ENCODE measurements around the gene ADCY9.

DNA sequence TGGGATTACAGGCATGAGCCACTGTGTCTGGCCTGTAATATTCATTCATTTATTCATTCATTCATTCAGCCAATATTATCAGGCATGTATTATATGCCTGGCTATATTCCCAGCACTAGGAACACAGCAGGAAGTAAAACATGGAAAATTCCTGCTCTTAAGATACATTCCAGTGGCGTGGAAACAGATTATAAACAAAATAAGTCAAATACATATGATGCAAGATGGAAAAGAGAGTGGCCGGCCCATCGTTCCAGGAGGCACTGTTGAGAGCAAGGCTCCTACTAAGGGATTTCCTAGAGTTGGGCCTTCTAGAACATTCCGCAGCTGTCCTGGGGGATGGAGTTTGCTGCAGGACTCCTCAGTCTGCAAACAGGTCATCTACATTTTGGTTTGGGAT lies 17.7 kb downstream of the ADCY9 start:
- TF ChIP-seq, protein P1, sequence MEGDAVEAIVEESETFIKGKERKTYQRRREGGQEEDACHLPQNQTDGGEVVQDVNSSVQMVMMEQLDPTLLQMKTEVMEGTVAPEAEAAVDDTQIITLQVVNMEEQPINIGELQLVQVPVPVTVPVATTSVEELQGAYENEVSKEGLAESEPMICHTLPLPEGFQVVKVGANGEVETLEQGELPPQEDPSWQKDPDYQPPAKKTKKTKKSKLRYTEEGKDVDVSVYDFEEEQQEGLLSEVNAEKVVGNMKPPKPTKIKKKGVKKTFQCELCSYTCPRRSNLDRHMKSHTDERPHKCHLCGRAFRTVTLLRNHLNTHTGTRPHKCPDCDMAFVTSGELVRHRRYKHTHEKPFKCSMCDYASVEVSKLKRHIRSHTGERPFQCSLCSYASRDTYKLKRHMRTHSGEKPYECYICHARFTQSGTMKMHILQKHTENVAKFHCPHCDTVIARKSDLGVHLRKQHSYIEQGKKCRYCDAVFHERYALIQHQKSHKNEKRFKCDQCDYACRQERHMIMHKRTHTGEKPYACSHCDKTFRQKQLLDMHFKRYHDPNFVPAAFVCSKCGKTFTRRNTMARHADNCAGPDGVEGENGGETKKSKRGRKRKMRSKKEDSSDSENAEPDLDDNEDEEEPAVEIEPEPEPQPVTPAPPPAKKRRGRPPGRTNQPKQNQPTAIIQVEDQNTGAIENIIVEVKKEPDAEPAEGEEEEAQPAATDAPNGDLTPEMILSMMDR (IDR thresholded peaks at IDR 0.05 in 2 of 3, conservative IDR thresholded peaks at IDR 0.05 in 1 of 3; ENCODE audit: borderline replicate concordance in 1 of 3, insufficient read depth in 1 of 3, low read depth in 2 of 3, low read length in 2 of 3): no peak
- no peak for TF ChIP-seq EZH2 (IDR thresholded peaks at IDR 0.05)
- no peak for TF ChIP-seq TCF7L2 (IDR thresholded peaks at IDR 0.05; ENCODE audit: borderline replicate concordance, extremely low read depth, insufficient read depth, insufficient read length)
- no peak for TF ChIP-seq SIN3A (IDR thresholded peaks at IDR 0.05; ENCODE audit: low read depth)
- no peak for TF ChIP-seq POLR2A (IDR thresholded peaks at IDR 0.05; ENCODE audit: borderline replicate concordance, extremely low read depth, insufficient read depth, insufficient read length)

Data from HCT116 (cell line).